Activated CD8-positive, alpha-beta T cell treated with anti-CD3 and anti-CD28 coated beads for 36 hours (primary cell): Measurements from ENCODE around the gene CLCN2. TPM values are rescaled to one million over a fixed set of nuclear protein-coding genes. Genes with fewer than 3 reads are reported as not detected.

ENCODE experiments used
- ATAC-seq: fragments of 200-7000 bp; cut with Tn5 transposase; one replicate; pipeline ENCODE4 v1.10.0; 2021; ENCODE audit warnings: mild to moderate bottlenecking, moderate library complexity
- CTCF ChIA-PET: fragments of 350-600 bp; sonication (Branson Sonifier 250); formaldehyde crosslinking; loops from one replicate; lab custom pipeline; 2021; ENCODE audit warnings: antibody characterized with exemption; lab: Charles Lee
- POLR2A ChIA-PET: fragments of 350-600 bp; sonication (Branson Sonifier 250); formaldehyde crosslinking; loops from one replicate; lab custom pipeline; 2021; ENCODE audit warnings: antibody characterized with exemption; lab: Charles Lee
- DNase-seq: peaks from one replicate; pipeline ENCODE4 v3.0.0-alpha.2; 2020
- H3K27ac Mint-ChIP-seq: one replicate; pipeline ENCODE4 v1.8.0; 2021; ENCODE audit warnings: mild to moderate bottlenecking, mixed read lengths
- H3K27me3 Mint-ChIP-seq: one replicate; pipeline ENCODE4 v1.8.0; 2021; ENCODE audit warnings: mixed read lengths
- H3K36me3 Mint-ChIP-seq: one replicate; pipeline ENCODE4 v1.8.0; 2021; ENCODE audit warnings: low read depth, mixed read lengths
- H3K4me1 Mint-ChIP-seq: one replicate; pipeline ENCODE4 v1.8.0; 2021; ENCODE audit warnings: low read depth, mixed read lengths
- H3K4me3 Mint-ChIP-seq: one replicate; pipeline ENCODE4 v1.8.0; 2021; ENCODE audit warnings: mild to moderate bottlenecking, moderate library complexity, mixed read lengths
- H3K9me3 Mint-ChIP-seq: one replicate; pipeline ENCODE4 v1.8.0; 2021; ENCODE audit warnings: mixed read lengths
- intact Hi-C: fragments of 100-400 bp; cut with micrococcal nuclease; formaldehyde crosslinking; loops from one replicate; pipeline ENCODE4 v1.10.0; 2022
- total RNA-seq, 2 experiments: library from RNA; stranded (reverse); gene quantifications; one replicate each; pipeline ENCODE4 v1.2.3, GENCODE V29; 2021
- TF ChIP-seq, protein P1 (sequence below): fragments of 200-600 bp; IDR thresholded peaks from one replicate; pipeline ENCODE4 v1.8.0; 2022; ENCODE audit warnings: antibody characterized with exemption, mild to moderate bottlenecking

Gene CLCN2
- total RNA-seq, 2 experiments from 2014 or later, result 4.0 to 4.2 TPM

DNA sequence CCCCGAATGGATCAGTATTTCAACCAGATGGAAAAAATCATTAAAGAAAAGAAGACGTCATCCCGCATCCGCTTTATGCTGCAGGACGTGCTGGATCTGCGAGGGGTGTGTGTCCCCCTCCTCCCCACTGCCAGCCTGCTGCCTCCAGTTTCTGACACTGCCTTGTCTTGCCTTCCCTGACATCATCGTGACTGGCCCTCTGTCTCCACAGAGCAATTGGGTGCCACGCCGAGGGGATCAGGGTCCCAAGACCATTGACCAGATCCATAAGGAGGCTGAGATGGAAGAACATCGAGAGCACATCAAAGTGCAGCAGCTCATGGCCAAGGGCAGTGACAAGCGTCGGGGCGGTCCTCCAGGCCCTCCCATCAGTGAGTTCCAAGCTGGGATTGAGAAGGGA lies 36.1 kb downstream of the CLCN2 start:
- Mint-ChIP-seq H3K9me3 (no peaks in the 10 kb centered on the region), H3K27me3 (no peaks in the 10 kb centered on the region), H3K4me3 (no peak overlapping the region), H3K4me1 (peaks cover 31% of the 10 kb centered on the region), H3K27ac (peak overlapping the region; percentile 78), H3K36me3 (peaks cover 91% of the 10 kb centered on the region)
- DNase-seq (no peak), ATAC-seq (no peak)
- ChIA-PET POLR2A (interaction anchor here (1.2 to 5.9 kb wide), 4 partner anchors 10 to 13 kb away, joined by 3 to 58 read pairs (median 14); partner anchors contain the start of gene FAM131A), CTCF (interaction anchor here (1.0 to 2.4 kb wide), 3 partner anchors 13 to 28 kb away, joined by 3 to 6 read pairs (median 3); no protein-coding TSS in a partner anchor)
- intact Hi-C loops, result no loop called here
- TF ChIP-seq, protein P1, sequence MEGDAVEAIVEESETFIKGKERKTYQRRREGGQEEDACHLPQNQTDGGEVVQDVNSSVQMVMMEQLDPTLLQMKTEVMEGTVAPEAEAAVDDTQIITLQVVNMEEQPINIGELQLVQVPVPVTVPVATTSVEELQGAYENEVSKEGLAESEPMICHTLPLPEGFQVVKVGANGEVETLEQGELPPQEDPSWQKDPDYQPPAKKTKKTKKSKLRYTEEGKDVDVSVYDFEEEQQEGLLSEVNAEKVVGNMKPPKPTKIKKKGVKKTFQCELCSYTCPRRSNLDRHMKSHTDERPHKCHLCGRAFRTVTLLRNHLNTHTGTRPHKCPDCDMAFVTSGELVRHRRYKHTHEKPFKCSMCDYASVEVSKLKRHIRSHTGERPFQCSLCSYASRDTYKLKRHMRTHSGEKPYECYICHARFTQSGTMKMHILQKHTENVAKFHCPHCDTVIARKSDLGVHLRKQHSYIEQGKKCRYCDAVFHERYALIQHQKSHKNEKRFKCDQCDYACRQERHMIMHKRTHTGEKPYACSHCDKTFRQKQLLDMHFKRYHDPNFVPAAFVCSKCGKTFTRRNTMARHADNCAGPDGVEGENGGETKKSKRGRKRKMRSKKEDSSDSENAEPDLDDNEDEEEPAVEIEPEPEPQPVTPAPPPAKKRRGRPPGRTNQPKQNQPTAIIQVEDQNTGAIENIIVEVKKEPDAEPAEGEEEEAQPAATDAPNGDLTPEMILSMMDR, result no peak

DNA sequence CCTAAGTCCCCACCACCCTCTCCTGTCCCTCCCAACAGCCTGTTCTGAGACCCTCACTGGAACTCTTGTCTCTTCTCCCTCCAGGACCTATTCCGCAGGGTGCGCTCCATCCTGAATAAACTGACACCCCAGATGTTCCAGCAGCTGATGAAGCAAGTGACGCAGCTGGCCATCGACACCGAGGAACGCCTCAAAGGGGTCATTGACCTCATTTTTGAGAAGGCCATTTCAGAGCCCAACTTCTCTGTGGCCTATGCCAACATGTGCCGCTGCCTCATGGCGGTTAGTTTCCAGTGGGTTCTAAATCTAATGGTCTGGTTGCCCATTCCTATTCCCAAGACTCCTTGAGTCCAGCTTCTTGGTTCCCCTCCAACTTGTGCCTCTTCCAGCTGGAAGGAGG lies 37.7 kb downstream of the CLCN2 start:
- H3K9me3 Mint-ChIP-seq, result no peaks in the 10 kb centered on the region
- H3K27ac Mint-ChIP-seq, result peak overlapping the region; percentile 14
- DNase-seq (no peak), ATAC-seq (no peak)
- POLR2A ChIA-PET, result interaction anchor here (0.6 to 5.9 kb wide), 7 partner anchors 8 to 42 kb away, joined by 3 to 58 read pairs (median 4); no protein-coding TSS in a partner anchor
- peaks cover 86% of the 10 kb centered on the region for H3K36me3 Mint-ChIP-seq
- intact Hi-C loops, result no loop called here
- H3K27me3 Mint-ChIP-seq, result no peaks in the 10 kb centered on the region
- CTCF ChIA-PET, result interaction anchor here (1.5 kb wide), 1 partner anchor 30 kb away, joined by 3 read pairs; no protein-coding TSS in a partner anchor
- H3K4me3 Mint-ChIP-seq, result no peak overlapping the region
- TF ChIP-seq, protein P1, result no peak
- peaks cover 32% of the 10 kb centered on the region for H3K4me1 Mint-ChIP-seq

DNA sequence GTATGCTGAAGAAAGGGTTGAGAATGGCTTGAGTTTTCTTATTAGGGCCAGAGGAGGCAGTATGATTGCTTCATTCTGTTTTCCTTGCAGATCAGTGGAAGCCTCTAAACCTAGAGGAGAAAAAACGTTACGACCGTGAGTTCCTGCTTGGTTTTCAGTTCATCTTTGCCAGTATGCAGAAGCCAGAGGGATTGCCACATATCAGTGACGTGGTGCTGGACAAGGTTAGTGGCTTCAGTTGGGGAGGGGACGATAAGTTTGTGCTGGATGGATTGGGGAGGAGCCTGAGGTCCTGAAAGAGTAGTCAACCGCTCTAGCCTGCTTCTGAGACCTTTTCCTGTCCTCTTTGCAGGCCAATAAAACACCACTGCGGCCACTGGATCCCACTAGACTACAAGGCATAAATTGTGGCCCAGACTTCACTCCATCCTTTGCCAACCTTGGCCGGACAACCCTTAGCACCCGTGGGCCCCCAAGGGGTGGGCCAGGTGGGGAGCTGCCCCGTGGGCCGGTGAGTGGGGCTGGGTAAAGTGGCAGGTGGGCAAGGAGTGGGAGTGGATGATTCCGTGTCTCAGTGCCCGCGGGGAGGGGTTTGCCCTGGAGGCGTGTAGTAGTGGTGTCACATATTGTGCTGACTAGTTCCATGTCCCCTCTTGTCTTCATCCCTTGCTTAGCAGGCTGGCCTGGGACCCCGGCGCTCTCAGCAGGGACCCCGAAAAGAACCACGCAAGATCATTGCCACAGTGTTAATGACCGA lies 38.5 kb downstream of the CLCN2 start:
- CTCF ChIA-PET, result interaction anchor here (1.5 kb wide), 1 partner anchor 29 kb away, joined by 3 read pairs; no protein-coding TSS in a partner anchor
- no peaks in the 10 kb centered on the region for H3K27me3 Mint-ChIP-seq
- TF ChIP-seq, protein P1, result no peak
- ATAC-seq (no peak), DNase-seq (no peak)
- peaks cover 82% of the 10 kb centered on the region for H3K36me3 Mint-ChIP-seq
- intact Hi-C loops, result no loop called here
- H3K27ac Mint-ChIP-seq, result no peak overlapping the region
- H3K4me3 Mint-ChIP-seq, result no peak overlapping the region
- peaks cover 35% of the 10 kb centered on the region for H3K4me1 Mint-ChIP-seq
- H3K9me3 Mint-ChIP-seq, result no peaks in the 10 kb centered on the region
- POLR2A ChIA-PET, result interaction anchor here (0.8 to 5.9 kb wide), 5 partner anchors 6 to 28 kb away, joined by 3 to 58 read pairs (median 6); no protein-coding TSS in a partner anchor

- DNase-seq (no peak), ATAC-seq (no peak)
- no peaks in the 10 kb centered on the region for H3K27me3 Mint-ChIP-seq
- CTCF ChIA-PET, result no interaction called here
- peaks cover 82% of the 10 kb centered on the region for H3K36me3 Mint-ChIP-seq
- no peak overlapping the region for H3K4me3 Mint-ChIP-seq
- intact Hi-C loops, result no loop called here
- POLR2A ChIA-PET, result interaction anchor here (0.8 to 5.6 kb wide), 5 partner anchors 7 to 16 kb away, joined by 3 to 45 read pairs (median 12); partner anchors contain the start of gene FAM131A
- H3K27ac Mint-ChIP-seq, result no peak overlapping the region
- TF ChIP-seq, protein P1, result no peak
- peaks cover 48% of the 10 kb centered on the region for H3K4me1 Mint-ChIP-seq
- H3K9me3 Mint-ChIP-seq, result no peaks in the 10 kb centered on the region
Observed at GRCh38 chr3:184321666-184322065, 39.7 kb downstream of the CLCN2 start.

DNA sequence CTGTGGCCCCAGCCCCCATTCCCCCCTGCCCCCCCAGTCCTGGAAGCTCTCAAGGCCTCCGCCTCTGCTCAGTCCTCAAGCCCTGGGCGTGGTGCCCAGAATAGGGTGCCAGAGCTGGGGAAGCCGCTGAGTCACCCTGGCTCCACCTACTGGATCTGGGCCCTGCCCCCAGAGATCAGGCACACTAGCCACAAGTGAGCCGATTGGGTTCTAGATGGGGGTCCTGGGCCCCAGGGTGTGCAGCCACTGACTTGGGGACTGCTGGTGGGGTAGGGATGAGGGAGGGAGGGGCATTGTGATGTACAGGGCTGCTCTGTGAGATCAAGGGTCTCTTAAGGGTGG lies 41.3 kb downstream of the CLCN2 start:
- Mint-ChIP-seq H3K4me1 (peaks cover 47% of the 10 kb centered on the region), H3K9me3 (no peaks in the 10 kb centered on the region), H3K27me3 (no peaks in the 10 kb centered on the region), H3K4me3 (no peak overlapping the region), H3K27ac (peak overlapping the region; percentile 23), H3K36me3 (peaks cover 79% of the 10 kb centered on the region)
- TF ChIP-seq, protein P1, result no peak
- ChIA-PET CTCF (no interaction called here), POLR2A (interaction anchor here (0.6 to 5.6 kb wide), 6 partner anchors 9 to 60 kb away, joined by 3 to 45 read pairs (median 10); partner anchors contain the start of genes CLCN2, FAM131A and POLR2H)
- peak; percentile 62 for DNase-seq
- peak; percentile 67 for ATAC-seq
- intact Hi-C loops, result no loop called here
